ENCODE measurements around the gene MOSPD2. TPM values are rescaled to one million over a fixed set of nuclear protein-coding genes. Genes with fewer than 3 reads are reported as not detected.
A peak's percentile ranks its signal among the peaks of the same experiment; 100 is the strongest.

Gene MOSPD2
- polyA plus RNA-seq, 2 of the 4 experiments (the other 2 are of a cell fraction), result 10.0 to 28.4 TPM

- Histone ChIP-seq H3K27ac (no peak overlapping the region), H3K4me3 (no peak overlapping the region), H3K4me2 (no peak overlapping the region; the same call in 1 of the 3 replicates), H3K4me1 (peaks cover 11% of the 10 kb centered on the region; the same call in 1 of the 3 replicates), H3K9me3 (no peaks in the 10 kb centered on the region)
- peak in 1 of 2 experiments; percentile 3 for DNase-seq (ENCODE audit: low read depth in 1 of 2, low spot score in 1 of 2)
- peak in 1 of 2 experiments; percentile 27; a peak in 1 of 6 replicates for ATAC-seq
- 6% methylated on average over 2 of the region's 2 CpGs for WGBS (ENCODE audit: missing lambda C conversion rate)
- CTCF ChIA-PET, result interaction anchor here (0.7 kb wide), 2 partner anchors 9 to 279 kb away, joined by 3 read pairs; no protein-coding TSS in a partner anchor
- FAIRE-seq, result no peak
- POLR2A ChIA-PET, result no interaction called here
- TF ChIP-seq TFCP2L1 (CRISPR knock-in tag; IDR thresholded peaks at IDR 0.05) (no peak), RAD21 (conservative IDR thresholded peaks at IDR 0.05 in 1 of 2, IDR thresholded peaks at IDR 0.05 in 1 of 2) (peak in 1 of 2 experiments; percentile 21; a peak in 1 of 5 replicates), SREBF2 (IDR thresholded peaks at IDR 0.05) (no peak), FOXS1 (CRISPR knock-in tag; IDR thresholded peaks at IDR 0.05) (no peak)
- TF ChIP-seq, protein P1, sequence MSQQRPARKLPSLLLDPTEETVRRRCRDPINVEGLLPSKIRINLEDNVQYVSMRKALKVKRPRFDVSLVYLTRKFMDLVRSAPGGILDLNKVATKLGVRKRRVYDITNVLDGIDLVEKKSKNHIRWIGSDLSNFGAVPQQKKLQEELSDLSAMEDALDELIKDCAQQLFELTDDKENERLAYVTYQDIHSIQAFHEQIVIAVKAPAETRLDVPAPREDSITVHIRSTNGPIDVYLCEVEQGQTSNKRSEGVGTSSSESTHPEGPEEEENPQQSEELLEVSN (IDR thresholded peaks at IDR 0.05; ENCODE audit: borderline replicate concordance, low read depth), result no peak
Measured at GRCh38 chrX:14964500-14964899, 91.3 kb downstream of the MOSPD2 start.

Other genes starting within 250 kb of the MOSPD2 start
- gene FANCB, start 352 bp upstream of the MOSPD2 start, polyA plus RNA-seq (2011; rRNA removed), result 7.7 and 7.8 TPM in 2 replicates
- gene FANCB, start 352 bp upstream of the MOSPD2 start, polyA plus RNA-seq (2017; fragmentation: RNase III; extraction: RNeasy Plus Mini Kit Qiagen cat#74134 plus additional on column Dnase treatment), result 4.3 to 5.3 TPM (median 5.0 TPM) in 3 replicates

Data from A549 (cell line).